ENCODE results near the gene HOXB8.

The HOXB8 gene

DNA sequence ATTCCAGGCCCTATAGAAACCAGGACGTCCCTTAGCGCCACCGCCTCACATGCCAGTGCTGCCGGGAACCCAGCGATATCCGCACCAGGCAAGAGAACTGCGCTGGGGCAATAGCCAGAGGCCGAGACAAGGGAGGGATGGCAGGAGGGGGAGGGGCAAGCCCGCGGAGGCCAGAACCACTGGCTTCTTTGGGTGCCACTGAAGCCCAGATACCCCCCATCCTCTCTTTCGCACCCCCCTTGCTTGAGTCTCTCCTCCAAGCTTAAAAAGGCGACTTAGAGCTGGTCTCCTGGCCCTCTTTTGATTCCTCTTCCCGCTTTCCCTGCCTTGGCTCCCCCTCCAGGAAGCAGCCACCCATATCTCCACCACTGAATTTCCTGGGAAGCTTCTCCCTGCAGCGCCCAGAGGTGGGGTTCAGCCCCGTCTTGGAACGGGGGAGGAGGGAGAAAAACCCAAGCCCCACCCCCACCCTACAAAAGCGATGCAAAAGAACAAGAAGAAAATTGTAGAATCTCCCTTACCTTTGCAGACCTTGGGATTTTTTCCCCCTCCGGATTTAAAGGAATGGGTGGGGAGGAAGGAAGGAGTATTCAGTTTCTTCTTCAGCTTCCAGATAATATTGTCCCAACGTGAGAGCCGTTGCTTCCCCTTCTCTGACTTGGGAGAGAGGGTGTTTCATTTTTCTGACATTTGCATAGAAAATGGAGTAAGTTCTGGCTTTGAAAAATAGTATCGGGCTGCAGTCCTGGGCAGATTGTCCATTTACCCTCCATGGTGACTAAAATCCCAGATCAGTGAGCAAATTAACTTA, 10.9 kb downstream of the HOXB8 start:
- FAIRE-seq (no peak), DNase-seq (ENCODE audit: insufficient read length) (no peak)
- TF ChIP-seq POLR2A (IDR thresholded peaks at IDR 0.05; ENCODE audit: low read depth, low read length) (no peak), TAF1 (IDR thresholded peaks at IDR 0.05; ENCODE audit: borderline replicate concordance, low read depth, low read length) (no peak), POLR2AphosphoS5 (IDR thresholded peaks at IDR 0.05; ENCODE audit: low read depth, low read length) (no peak)

DNA sequence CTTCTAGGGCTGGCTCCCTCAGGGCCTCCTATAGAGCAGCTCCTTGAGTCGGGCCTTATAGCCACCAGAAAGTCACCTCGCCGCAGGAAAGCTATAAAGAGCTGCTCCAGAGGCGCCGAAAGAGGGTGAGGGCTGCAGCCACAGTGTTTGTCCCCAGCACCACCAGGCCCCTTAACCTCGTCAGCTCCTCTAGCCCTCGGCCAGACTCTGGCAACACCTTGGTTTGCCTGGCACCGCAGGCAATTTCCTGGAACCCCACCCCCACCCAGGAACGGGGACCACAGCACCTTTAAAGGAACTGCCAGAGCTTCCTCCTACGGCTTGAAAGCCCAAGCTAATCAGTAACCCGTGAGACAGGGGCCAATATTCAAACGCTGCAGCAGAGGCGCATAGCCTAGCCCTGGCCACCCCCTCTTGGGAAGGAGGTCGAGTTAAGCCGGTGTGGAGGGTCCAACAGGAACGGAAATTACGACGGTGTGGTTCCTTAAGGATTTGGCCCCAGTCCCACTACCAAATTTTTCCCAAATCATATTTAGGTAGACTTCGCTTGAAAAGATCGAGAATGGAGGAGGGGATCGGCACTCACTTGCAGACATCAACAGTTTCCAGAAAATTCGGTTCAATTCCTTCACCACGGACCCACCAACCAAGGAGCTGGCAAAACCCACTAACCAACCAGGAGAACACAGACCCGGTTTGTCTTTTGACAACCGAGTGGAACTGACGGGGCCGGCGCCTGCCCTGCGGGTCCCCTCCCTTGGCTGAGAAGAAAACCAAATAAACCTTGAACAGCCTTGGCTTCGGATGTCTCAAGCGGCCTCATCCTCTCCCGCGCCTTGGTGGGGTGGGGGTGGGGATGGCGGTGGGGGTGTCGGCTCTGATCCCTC, 13.3 kb downstream of the HOXB8 start:
- FAIRE-seq, result no peak
- no peak for DNase-seq (ENCODE audit: insufficient read length)
- TF ChIP-seq POLR2A (IDR thresholded peaks at IDR 0.05; ENCODE audit: low read depth, low read length) (no peak), TAF1 (IDR thresholded peaks at IDR 0.05; ENCODE audit: borderline replicate concordance, low read depth, low read length) (no peak), POLR2AphosphoS5 (IDR thresholded peaks at IDR 0.05; ENCODE audit: low read depth, low read length) (no peak)

DNA sequence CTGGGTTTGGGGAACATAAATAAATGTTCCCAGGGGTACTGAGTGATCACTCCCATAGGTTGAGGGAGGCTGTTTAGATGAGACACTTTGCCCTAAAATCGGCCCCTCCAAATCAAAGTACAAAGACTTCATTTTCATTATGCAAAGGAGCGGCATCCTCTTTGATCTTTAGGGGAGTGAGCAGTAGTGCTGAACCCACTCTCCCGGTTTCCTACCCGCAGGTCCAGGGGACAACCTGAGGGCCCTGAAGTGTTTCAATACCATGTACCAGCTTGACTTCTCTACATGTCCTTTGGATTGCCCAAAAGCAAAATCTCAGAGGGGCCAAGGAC, 13.9 kb downstream of the HOXB8 start:
- FAIRE-seq, result no peak
- DNase-seq (ENCODE audit: insufficient read length), result no peak
- TF ChIP-seq POLR2AphosphoS5 (IDR thresholded peaks at IDR 0.05; ENCODE audit: low read depth, low read length) (no peak), POLR2A (IDR thresholded peaks at IDR 0.05; ENCODE audit: low read depth, low read length) (no peak), TAF1 (IDR thresholded peaks at IDR 0.05; ENCODE audit: borderline replicate concordance, low read depth, low read length) (no peak)

DNA sequence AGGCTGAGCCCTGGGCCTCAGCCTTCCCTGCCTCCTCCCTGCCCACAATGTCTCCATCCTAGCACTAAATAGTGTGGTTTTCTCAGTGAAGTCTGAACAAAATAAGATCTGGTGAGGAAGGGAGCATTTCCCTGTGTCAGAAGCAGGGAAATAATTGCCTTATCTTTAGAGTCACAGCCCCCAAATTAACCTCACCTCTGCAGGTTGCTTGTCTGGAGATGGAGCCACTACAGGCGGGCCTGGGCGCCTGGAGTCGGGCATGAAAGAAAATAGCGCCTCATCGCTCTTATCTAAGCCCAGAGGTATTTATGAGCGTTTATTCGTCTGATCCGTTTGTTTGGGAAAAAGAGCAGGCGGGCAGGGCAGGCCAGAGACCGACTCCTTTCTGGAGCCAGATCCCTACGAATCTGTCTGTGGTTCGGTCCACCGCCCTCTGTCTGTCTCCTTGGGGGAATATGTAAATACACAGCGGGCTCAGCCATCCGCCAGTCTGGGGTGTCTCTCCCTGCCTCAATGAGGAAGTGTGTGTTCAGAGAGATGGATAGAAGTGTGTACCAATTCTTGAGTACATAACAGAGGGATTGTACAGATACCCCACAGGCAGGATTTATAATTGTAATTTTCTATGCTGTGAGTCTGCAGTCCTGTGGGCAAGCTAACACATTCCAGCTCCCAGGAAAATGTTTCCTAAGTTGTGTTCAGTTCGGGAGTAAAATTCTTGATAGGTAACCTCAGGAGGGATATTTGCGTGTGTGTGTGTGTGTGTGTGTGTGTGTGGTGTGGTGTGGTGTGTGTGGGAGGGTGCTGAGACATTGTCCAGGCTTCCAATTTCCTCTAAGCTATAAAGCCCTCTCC, 14.6 kb downstream of the HOXB8 start:
- TF ChIP-seq POLR2A (IDR thresholded peaks at IDR 0.05; ENCODE audit: low read depth, low read length), result no peak
- TF ChIP-seq POLR2AphosphoS5 (IDR thresholded peaks at IDR 0.05; ENCODE audit: low read depth, low read length), result no peak
- no peak for TF ChIP-seq TAF1 (IDR thresholded peaks at IDR 0.05; ENCODE audit: borderline replicate concordance, low read depth, low read length)
- FAIRE-seq (no peak), DNase-seq (ENCODE audit: insufficient read length) (no peak)

DNA sequence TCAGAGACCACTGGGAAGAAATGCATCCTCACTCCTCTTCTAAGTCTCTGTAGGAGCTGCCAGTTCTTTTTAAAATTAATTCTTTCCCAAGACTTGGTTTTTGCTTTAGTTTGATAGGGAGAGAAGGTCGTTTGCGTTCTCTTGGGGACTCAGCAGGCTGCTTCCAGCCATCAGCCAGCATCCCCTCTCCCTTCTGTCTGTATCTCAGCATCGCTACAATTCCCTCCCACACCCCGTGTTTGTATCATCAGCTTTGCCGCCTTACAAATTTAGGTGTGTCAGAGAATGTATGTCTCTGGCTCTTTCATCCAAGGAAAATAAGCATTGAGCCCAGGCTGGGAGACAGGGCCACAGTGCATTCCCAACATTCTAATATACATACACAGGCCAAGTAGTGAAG, 15.7 kb downstream of the HOXB8 start:
- FAIRE-seq (no peak), DNase-seq (ENCODE audit: insufficient read length) (no peak)
- TF ChIP-seq POLR2AphosphoS5 (IDR thresholded peaks at IDR 0.05; ENCODE audit: low read depth, low read length) (no peak), TAF1 (IDR thresholded peaks at IDR 0.05; ENCODE audit: borderline replicate concordance, low read depth, low read length) (no peak), POLR2A (IDR thresholded peaks at IDR 0.05; ENCODE audit: low read depth, low read length) (no peak)

DNA sequence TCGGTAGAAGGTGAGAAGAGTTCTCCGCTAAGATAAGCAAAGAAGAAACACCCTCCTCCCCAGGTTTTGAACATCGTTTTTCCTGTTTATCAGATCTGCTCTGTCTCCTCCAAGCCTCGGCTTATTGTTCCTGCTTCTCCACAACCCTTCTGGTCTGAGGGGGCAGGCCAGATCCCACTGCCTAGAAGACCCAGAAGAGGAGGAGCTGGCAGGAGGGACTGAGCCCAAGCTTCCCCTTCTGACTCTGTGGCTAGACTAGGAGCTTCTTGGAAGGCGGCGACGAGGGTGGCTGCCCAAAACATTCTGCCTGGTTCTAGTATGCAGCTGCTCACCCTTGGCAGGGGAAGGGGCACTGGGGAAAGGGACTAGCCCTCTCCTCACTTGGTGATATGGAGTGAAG, 16.4 kb downstream of the HOXB8 start:
- DNase-seq (ENCODE audit: insufficient read length) (no peak), FAIRE-seq (no peak)
- TF ChIP-seq POLR2AphosphoS5 (IDR thresholded peaks at IDR 0.05; ENCODE audit: low read depth, low read length) (no peak), TAF1 (IDR thresholded peaks at IDR 0.05; ENCODE audit: borderline replicate concordance, low read depth, low read length) (no peak), POLR2A (IDR thresholded peaks at IDR 0.05; ENCODE audit: low read depth, low read length) (no peak)

DNA sequence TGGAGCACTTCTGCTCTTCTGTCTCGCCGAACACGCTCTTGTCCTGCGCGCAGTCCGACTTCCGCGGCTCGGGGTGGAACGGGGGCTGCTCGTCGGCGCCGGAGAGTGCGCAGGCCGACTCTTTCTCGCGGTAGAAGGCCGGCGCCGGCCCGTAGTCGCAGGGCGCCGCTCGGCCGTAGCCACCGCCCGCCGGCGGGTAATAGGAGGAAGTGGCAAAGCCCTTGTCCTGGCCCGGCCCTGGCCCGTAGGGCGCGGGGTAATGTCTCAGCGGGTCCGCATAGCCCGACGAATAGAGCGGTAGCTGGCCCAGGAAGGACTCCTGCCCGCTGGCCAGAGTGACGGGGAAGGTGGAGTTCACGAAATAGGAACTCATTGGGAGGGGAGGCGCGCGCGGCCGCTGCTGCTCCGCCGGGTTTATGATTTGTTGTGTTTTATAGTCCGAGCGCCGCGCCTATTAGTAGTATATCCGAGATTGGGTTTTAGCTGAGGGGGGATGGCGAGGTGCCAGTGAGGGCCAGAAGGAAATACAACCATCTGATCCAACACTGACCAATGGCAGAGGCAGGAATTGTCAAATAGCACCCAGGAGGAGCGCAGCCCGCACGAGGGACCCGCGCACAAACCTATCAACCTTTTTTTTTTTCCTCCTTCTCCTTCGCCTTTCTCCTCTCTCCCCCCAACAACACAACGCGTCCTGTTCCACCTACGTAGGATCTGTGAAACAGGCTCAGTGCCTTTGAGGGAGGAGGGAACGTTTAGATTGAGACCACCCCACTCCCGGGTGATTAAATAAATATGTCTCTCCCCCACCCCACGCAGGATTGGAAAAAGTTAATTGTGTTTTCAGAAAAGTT, 17.1 kb downstream of the HOXB8 start:
- TF ChIP-seq POLR2AphosphoS5 (IDR thresholded peaks at IDR 0.05; ENCODE audit: low read depth, low read length) (no peak), TAF1 (IDR thresholded peaks at IDR 0.05; ENCODE audit: borderline replicate concordance, low read depth, low read length) (no peak), POLR2A (IDR thresholded peaks at IDR 0.05; ENCODE audit: low read depth, low read length) (no peak)
- FAIRE-seq (peak; percentile 79), DNase-seq (ENCODE audit: insufficient read length) (peak; percentile 61)

DNA sequence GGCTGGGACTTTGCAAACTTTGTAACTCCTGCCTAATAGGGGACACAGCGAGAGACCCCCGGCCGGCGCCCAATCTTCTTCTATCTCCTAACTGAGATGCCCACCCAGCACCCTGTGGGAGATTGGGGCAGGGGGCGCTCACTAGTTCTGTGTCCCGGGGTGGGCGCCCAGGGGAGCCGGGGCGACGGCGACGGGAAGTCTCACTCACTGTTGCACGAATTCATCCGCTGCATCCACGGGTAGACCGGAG, 17.6 kb downstream of the HOXB8 start:
- FAIRE-seq (no peak), DNase-seq (ENCODE audit: insufficient read length) (no peak)
- no peak for TF ChIP-seq TAF1 (IDR thresholded peaks at IDR 0.05; ENCODE audit: borderline replicate concordance, low read depth, low read length)
- TF ChIP-seq POLR2AphosphoS5 (IDR thresholded peaks at IDR 0.05; ENCODE audit: low read depth, low read length), result no peak
- no peak for TF ChIP-seq POLR2A (IDR thresholded peaks at IDR 0.05; ENCODE audit: low read depth, low read length)

DNA sequence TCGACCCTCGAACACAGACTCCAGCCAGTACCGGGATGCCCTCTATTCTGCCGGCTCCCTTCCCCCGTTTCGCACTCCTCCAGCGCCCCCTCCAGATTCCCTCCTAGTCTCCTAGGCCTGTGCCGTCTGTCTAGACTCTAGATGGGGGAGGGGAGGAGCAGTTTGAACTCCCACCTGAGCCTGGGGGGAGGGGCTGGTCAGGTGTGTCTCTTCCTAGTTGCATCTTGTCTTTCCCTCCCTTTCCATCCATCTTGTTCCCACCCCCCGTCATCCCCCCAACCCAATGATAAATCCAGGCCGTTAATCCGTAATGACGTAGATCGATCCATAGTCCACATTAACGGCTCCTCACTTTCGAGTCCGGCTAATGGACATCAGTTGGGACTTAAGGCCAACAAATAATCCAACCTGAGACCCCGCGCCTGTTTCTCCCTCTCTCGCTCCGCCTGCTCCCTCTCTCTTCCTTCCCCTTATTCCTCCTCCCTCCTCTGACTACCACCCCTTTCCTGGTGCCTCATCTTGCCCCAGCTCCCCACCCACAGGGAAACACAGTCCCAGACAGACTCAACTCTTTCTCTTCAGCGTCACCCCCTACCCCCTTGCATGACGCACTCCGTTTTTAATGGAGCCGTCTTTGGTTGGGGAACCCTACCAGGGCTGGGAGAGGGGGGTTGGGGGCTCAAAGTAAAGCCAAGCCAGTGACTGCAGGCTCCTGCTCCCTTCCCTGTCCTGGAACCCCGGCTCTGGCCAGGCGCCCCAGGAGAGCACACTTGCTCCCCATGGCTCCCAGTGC, 18.2 kb downstream of the HOXB8 start:
- no peak for TF ChIP-seq TAF1 (IDR thresholded peaks at IDR 0.05; ENCODE audit: borderline replicate concordance, low read depth, low read length)
- TF ChIP-seq POLR2A (IDR thresholded peaks at IDR 0.05; ENCODE audit: low read depth, low read length), result no peak
- TF ChIP-seq POLR2AphosphoS5 (IDR thresholded peaks at IDR 0.05; ENCODE audit: low read depth, low read length), result no peak
- FAIRE-seq (no peak), DNase-seq (ENCODE audit: insufficient read length) (no peak)

Data from GM12892 (cell line).